Left hindlimb (tissue), 1 donor: ENCODE results near the gene CNTF.

ENCODE experiments used
- DNase-seq: peaks from one replicate; pipeline ENCODE4 v3.0.0-alpha.2; 2018

The CNTF gene

DNA sequence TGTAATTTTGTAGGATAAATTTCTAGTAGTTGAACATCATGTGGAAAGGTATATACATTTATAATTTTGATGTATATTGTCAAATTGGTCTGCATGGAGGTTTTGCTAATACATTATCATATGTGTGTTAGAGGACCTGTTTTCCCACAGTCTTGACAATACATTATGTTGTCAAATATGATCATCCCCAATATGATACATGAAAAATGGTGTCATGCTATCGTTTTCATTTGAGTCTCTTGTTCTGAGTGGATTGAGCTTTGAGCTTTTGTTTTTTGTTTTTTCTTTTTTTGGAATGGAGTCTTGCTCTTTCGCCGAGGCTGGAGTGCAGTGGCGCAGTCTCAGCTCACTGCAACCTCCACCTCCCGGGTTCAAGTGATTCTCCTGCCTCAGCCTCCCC lies 14.1 kb upstream of the CNTF start:
- no peak for DNase-seq

DNA sequence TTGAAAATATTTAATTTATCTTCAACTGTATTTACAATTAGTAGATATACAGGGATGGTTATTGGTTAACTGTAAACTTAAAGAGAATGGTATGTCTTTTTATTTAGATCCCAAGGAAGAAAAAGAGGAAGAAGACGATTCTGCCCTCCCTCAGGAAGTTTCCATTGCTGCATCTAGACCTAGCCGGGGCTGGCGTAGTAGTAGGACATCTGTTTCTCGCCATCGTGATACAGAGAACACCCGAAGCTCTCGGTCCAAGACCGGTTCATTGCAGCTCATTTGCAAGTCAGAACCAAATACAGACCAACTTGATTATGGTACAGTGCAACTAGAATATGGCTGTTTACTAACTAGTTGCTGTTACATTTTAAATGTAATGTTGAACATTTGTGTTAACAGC lies 12.7 kb upstream of the CNTF start:
- DNase-seq: no peak

- no peak for DNase-seq
Measured at GRCh38 chr11:58613228-58613627, 9.2 kb upstream of the CNTF start.

GRCh38 chr11:58615559-58615958 lies 6.9 kb upstream of the CNTF start:
- DNase-seq: no peak

DNA sequence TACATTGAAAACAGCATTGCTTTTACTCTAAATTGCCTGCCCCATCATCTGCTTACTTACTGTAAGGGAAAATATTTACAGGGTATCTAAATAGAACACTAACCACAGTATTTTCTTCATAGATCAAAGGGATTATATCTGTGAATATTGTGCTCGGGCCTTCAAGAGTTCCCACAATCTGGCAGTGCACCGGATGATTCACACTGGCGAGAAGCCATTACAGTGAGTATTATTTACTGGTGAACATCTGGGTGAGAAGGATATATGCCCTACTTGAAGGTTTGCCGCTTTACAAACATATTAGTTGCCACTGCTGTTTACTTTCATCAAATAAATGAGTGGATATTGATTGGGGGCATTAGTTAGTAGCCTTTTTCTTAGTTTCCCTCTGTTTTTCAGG lies 5.9 kb upstream of the CNTF start:
- DNase-seq: no peak

DNA sequence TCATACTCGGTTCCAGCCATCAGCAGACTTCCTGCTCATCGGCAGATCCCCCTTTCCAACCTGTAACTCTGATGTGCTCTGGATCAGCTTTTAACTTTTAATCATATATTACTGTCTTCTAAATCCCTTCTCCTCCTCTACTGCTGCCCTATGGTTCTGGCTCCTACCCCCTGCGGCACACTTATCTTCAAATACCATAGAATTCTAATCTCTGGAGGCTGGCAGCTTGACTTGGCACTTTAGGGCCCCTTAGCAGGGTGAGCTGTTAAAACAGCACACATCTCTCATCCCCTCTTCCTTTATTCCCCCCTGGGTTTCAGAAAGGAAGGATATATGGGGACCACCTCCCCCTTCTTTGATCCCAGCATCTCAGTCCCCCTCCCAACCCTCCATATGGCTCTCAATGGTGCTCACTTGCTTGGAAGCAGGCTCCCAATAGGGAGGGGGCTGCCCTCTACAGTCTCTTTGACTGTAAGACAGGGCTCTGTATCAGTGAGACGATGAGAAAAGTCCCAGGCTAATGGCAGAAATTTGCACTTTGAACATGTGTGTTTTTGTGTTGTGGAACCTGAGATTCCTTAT lies 4.4 kb upstream of the CNTF start:
- DNase-seq: no peak

GRCh38 chr11:58621586-58622262 lies 741 bp upstream of the CNTF start:
- DNase-seq: no peak

- DNase-seq: no peak
Measured at GRCh38 chr11:58625086-58625485, 2.6 kb downstream of the CNTF start.

DNA sequence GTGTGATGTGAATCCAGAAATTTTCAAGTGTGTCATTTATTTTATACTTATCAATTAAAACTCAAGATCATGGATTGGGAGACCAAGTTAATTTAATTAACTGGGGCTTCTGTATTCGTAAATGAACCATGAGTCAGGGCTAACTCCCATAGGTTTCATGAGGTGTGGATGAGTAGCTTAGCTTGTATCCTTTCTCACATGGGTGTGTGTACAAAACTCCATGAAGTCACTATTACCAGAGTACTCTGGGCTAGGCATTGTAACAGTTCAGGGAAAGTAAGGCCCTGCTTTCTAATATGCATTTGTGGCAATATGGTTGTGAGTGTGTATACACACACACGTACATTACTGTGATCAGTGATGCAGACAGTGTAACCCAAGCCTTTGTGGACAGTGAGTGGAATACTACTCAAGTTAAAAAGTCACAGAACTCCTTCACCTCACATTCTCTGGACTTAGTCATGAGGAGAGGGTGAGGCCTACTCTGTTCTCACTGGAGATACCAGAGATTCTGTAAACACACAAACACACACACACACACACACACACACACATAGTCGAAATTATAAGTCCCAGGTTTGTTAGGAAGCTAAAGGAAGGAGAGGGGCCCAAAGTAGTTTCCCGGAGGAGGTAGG lies 3.5 kb downstream of the CNTF start:
- no peak for DNase-seq

- no peak for DNase-seq
Measured at GRCh38 chr11:58626934-58627483, 4.5 kb downstream of the CNTF start.

DNA sequence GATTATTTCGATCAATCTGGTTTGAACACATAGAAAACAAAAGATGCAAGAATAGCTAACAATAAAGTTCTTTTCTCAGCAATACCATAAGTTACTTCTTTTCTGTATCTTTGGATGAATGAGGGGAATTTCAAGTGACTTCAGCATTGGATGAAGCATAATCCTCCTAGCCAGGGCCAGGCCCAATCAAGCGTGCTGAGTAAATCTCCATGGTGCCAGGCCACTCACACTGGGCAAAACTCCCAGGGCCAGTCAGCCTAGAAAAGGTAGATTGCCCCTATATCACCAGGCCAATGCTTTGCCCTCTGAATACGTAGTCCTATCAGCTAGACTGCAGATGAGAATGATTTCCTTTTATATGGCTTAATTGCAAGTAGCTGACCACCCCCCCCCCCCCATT lies 6.0 kb downstream of the CNTF start:
- no peak for DNase-seq

GRCh38 chr11:58629857-58630256 lies 7.4 kb downstream of the CNTF start:
- no peak for DNase-seq

- DNase-seq: no peak
Measured at GRCh38 chr11:58631378-58631777, 8.9 kb downstream of the CNTF start.

DNA sequence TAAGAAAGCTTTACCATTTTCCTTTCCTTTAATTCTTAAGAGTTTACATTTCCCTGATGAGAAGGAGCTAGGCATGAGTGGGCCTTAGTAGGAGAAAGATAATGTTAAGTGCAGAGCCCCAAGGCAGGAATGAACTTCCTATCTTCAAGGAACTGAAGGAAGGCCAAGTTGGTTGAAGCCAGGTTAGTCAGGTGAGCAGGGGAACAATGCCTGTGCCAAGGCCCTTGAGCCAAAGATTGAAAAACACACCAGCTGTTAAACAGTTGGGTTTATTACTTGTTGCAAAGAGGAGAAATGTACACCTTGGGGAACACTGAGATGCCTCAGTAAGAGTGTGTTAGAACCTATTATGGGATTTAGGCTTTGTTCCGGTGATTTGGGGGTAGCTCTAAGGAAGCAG lies 10.0 kb downstream of the CNTF start:
- DNase-seq: no peak

DNA sequence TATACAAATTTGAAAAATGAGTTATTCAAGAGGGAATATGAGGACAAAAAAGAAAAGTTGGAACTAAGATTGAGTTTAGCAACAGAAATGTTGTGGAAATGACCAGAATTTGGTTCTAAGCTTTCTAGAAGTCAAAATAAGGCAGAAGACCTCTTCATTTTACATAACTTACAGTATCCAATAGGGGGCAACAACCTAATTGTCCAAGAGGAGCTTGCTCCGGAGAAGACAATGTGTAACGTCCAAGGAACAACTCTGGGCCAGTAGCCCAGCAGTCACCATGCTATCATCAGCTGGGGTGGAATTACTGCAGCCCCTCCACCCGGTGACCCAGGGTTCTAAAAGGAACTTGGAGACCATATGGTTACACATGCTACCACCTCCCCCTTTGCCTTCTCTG lies 14.1 kb downstream of the CNTF start:
- no peak for DNase-seq

GRCh38 chr11:58637371-58637770 lies 14.9 kb downstream of the CNTF start:
- DNase-seq: no peak

- DNase-seq: no peak
Measured at GRCh38 chr11:58639103-58639502, 16.6 kb downstream of the CNTF start.

DNA sequence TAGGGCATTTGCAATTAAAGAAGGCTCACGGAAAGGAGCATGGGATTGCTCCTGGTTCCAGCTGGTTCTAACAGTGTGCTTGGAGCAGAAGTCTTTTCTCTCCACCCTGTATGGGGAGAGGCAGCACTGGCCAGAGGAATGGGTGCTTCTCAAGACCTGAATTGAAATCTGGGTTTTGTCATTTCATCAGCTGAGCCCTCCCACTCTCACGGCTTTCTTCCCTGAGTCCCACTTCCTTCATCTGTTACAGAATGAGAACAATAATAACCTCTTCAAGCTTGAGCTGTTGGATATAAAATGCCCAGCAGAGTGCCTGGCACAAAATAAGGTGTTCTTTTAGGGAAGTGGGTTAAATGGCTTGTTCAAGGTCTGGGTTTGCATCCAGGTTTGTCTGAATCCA lies 17.2 kb downstream of the CNTF start:
- DNase-seq: no peak

DNA sequence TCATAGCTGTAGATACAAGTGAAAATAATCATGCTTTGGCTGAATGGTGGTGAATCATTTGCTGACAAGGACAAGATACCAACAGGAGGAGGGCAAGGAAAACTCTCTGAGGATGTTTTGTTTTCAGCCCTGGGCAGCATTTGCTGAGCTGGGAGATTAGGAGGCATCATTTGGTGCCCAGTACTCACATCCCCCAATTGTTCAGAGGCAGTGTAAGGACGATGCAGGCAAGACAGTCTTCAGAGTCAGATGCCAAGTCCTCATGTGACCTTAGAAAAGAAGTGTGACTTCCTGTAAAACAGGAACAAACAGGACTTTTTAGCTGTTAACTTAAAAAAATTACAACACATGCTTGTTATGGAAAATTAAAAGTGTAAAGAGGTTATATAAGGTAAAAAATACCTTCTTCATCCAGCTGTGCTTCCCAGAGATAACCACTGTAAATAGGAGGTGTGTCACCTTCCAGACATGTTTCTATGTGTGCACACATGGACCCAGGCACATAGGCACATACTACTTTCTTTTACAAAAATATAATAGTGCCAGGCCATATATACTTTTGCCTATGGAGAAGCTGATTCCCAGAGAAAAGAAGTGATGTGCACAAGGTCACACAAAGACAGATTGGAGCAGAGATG lies 18.0 kb downstream of the CNTF start:
- DNase-seq: no peak

DNA sequence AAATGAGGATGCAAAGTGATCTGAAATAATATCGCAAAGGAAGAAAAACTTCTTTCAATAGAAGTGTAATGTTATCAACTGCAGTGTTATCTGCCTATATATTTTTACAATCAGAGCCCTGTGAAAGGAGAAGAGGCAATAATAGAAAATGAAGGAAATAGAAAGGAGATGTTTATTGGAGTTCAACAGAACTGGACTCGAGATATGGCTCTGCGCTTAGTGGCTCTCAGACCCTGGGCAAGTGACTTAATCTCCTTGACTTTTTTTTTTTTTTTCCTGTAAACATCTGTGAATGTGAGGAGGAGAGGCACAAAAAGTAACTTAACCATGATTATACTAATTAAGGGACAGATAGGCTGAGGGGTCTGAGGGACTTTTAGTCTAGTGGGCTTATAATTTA lies 18.9 kb downstream of the CNTF start:
- no peak for DNase-seq

- no peak for DNase-seq
Measured at GRCh38 chr11:58641803-58642581, 19.5 kb downstream of the CNTF start.

DNA sequence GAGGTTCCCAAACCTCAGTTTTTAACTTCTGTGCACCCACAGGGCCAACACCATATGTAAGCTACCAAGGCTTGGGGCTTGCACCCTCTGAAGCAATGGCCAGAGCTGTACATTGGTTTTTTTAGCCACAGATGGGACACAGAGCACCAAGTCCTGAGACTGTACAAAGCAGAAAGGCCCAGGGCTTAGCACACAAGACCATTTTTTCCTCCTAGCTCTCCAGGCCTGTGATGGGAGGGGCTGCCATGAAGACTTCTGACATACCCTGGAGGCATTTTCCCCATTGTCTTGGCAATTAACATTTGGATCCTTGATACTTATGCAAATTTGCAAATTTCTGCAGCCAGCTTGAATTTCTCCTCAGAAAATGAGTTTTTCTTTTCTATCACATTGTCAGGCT lies 23.4 kb downstream of the CNTF start:
- DNase-seq: no peak

GRCh38 chr11:58647141-58647699 lies 24.8 kb downstream of the CNTF start:
- DNase-seq: no peak
